ENCODE data around the gene SULT1E1.

The SULT1E1 gene

DNA sequence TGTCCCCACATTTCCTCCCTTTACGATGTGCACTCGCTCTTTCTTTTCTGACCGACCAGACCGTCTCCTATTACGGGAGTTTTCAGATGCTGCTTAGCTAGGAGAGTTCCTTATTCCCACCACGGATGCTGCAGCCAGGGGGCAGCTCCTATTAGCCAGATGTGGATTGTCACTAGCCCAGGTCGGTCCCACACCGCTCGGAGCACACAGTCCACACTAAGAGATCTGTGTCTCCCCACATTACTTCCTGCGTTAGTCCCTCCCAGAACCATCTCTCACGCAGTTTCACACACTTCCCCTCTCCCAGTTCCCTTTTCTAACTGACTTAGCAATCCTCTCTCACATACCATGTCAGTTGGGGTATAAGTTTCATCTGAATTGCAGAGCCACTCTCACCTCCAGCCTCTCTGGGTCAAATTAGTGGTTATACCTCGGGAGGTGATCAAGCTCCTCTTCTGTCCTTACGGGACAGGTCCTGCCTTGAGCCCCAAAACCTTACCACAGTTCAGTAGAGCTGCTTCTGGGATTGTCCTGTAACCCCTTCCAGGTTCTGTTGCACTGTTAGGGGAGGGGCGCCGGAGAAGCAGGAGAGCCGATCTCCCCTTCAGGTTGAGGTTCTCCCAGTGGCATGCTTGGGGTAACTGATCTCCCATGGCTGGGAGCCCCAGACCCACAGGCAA is 28.2 kb downstream of the SULT1E1 start:
- TF ChIP-seq, protein P1, sequence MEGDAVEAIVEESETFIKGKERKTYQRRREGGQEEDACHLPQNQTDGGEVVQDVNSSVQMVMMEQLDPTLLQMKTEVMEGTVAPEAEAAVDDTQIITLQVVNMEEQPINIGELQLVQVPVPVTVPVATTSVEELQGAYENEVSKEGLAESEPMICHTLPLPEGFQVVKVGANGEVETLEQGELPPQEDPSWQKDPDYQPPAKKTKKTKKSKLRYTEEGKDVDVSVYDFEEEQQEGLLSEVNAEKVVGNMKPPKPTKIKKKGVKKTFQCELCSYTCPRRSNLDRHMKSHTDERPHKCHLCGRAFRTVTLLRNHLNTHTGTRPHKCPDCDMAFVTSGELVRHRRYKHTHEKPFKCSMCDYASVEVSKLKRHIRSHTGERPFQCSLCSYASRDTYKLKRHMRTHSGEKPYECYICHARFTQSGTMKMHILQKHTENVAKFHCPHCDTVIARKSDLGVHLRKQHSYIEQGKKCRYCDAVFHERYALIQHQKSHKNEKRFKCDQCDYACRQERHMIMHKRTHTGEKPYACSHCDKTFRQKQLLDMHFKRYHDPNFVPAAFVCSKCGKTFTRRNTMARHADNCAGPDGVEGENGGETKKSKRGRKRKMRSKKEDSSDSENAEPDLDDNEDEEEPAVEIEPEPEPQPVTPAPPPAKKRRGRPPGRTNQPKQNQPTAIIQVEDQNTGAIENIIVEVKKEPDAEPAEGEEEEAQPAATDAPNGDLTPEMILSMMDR (IDR thresholded peaks at IDR 0.05; ENCODE audit: insufficient read depth, low read length, poor library complexity, severe bottlenecking), result peak; percentile 17
- peak; percentile 42 for DNase-seq (ENCODE audit: extremely low read depth, insufficient read length)
- Histone ChIP-seq H3K27me3 (replicated peaks; ENCODE audit: control insufficient read depth, insufficient read depth, low read length) (no peaks in the 10 kb centered on the region), H3K36me3 (ENCODE audit: control insufficient read depth, insufficient read depth, low read length) (no peaks in the 10 kb centered on the region), H3K4me3 (replicated peaks; ENCODE audit: low read depth, low read length) (peak overlapping the region; percentile 49)

DNA sequence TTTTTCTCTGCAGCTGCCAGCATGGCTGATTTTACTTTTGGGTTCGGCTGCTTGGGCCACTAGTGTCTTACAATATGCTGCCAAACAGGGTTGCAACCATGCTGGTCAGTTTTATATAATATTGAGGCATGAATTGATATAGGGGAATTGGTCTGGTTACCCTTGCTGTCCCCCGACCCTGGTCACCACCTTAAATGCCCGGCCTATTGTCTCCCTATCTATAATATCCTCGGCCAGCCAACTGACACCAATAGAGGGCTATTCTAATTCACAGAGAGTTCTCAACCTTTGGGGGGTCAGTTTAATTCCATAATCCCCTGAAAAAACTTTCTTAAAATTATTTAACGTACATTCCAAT is 28.7 kb downstream of the SULT1E1 start:
- TF ChIP-seq, protein P1 (IDR thresholded peaks at IDR 0.05; ENCODE audit: insufficient read depth, low read length, poor library complexity, severe bottlenecking), result no peak
- DNase-seq (ENCODE audit: extremely low read depth, insufficient read length), result no peak
- H3K27me3 ChIP-seq (replicated peaks; ENCODE audit: control insufficient read depth, insufficient read depth, low read length), result no peaks in the 10 kb centered on the region
- H3K4me3 ChIP-seq (replicated peaks; ENCODE audit: low read depth, low read length), result peak overlapping the region; percentile 49
- H3K36me3 ChIP-seq (ENCODE audit: control insufficient read depth, insufficient read depth, low read length), result no peaks in the 10 kb centered on the region

DNA sequence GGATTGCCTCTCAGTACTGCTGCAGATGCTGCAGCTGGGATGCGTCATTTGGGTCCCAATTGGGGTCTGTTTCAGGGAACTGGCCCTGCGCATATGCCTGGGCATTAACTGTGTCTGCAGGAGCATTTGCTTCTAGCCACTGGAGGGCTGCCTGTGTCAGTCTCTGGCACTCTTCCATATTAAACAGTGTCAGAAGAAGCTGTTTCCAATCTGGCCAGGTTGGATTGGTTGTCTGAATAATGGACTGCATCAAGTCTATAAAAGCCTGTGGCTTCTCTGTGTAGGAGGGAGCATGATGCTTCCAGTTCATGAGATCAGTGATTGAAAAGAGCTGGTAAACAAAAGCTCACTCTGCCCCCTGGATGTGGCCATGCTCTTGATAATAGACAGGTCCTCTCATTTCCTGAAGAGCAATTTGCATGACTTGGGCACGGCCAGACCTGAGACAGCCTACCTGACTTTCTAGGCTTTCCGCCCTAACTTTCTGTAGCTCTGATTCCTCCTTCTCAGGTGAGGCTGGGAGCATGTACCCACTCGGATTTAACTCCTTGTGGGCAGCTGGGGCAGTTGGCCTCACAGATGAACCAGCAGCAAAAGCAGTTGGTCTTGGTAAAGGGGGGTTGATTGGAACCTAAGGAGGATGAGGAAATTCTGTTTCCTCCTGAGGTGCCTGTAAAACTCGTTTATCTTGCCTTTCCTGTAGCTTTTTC is 29.2 kb downstream of the SULT1E1 start:
- Histone ChIP-seq H3K4me3 (replicated peaks; ENCODE audit: low read depth, low read length) (no peak overlapping the region), H3K27me3 (replicated peaks; ENCODE audit: control insufficient read depth, insufficient read depth, low read length) (no peaks in the 10 kb centered on the region), H3K36me3 (ENCODE audit: control insufficient read depth, insufficient read depth, low read length) (no peaks in the 10 kb centered on the region)
- TF ChIP-seq, protein P1 (IDR thresholded peaks at IDR 0.05; ENCODE audit: insufficient read depth, low read length, poor library complexity, severe bottlenecking), result no peak
- DNase-seq (ENCODE audit: extremely low read depth, insufficient read length), result no peak

DNA sequence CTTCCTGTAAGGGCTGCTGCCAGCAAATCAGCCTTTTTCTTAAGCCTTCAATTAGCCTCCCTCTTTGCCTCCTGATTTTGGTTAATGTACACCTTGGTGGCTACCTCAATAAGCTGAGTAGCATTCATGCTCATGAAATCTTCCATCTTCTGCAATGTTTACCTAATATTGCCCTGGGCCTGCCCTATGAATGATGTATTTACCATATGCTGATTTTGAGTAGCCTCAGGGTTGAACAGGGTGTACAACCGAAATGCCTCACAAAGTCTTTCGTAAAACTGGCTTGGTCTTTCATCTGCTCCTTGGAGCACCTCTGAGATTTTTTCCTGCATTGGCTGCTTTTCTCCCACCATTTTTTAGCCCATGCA is 29.8 kb downstream of the SULT1E1 start:
- no peak overlapping the region for H3K4me3 ChIP-seq (replicated peaks; ENCODE audit: low read depth, low read length)
- no peaks in the 10 kb centered on the region for H3K27me3 ChIP-seq (replicated peaks; ENCODE audit: control insufficient read depth, insufficient read depth, low read length)
- DNase-seq (ENCODE audit: extremely low read depth, insufficient read length), result no peak
- no peaks in the 10 kb centered on the region for H3K36me3 ChIP-seq (ENCODE audit: control insufficient read depth, insufficient read depth, low read length)
- TF ChIP-seq, protein P1 (IDR thresholded peaks at IDR 0.05; ENCODE audit: insufficient read depth, low read length, poor library complexity, severe bottlenecking), result no peak

DNA sequence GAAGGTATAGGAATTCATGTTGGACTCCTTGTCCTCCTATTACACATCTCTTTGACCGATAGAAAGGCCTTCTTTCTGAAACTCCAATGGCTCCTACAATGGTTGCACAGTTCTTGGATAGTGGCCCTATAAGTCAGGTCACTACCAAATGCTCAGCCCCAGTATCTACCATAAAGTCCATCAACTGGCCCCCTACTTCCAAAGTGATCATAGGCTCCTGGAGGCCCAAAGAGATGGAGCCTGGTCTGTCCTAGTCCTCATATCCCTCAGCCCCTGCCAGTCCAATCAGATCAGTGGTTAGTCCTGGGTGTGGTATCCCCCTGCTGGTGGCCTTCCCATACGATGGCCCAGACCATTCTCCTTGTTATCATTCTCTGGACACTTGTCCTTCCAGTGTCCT is 30.3 kb downstream of the SULT1E1 start:
- Histone ChIP-seq H3K36me3 (ENCODE audit: control insufficient read depth, insufficient read depth, low read length) (no peaks in the 10 kb centered on the region), H3K4me3 (replicated peaks; ENCODE audit: low read depth, low read length) (no peak overlapping the region), H3K27me3 (replicated peaks; ENCODE audit: control insufficient read depth, insufficient read depth, low read length) (no peaks in the 10 kb centered on the region)
- no peak for DNase-seq (ENCODE audit: extremely low read depth, insufficient read length)
- TF ChIP-seq, protein P1 (IDR thresholded peaks at IDR 0.05; ENCODE audit: insufficient read depth, low read length, poor library complexity, severe bottlenecking), result no peak
